ENCODE results near the gene HS6ST2.

GRCh38 chrX:132750331-132751062, 207.9 kb downstream of the HS6ST2 start:
- TF ChIP-seq CTCF (IDR thresholded peaks at IDR 0.05) (no peak), POLR2AphosphoS5 (IDR thresholded peaks at IDR 0.05; ENCODE audit: low read depth, low read length) (no peak), REST (IDR thresholded peaks at IDR 0.05; ENCODE audit: insufficient read depth in 1 of 2, low read depth in 2 of 2, low read length in 1 of 2) (no peak), SIN3A (IDR thresholded peaks at IDR 0.05; ENCODE audit: borderline replicate concordance, insufficient read depth, low read depth, low read length) (no peak)
